ENCODE measurements around the gene ENGASE.
"Not testable (repeated sequence)": the region's sequence is repeated elsewhere in the genome, so short reads cannot be mapped to it uniquely, and the experiment has no call there.

Gene ENGASE

GRCh38 chr17:79074649-79075445 is at the start of gene ENGASE:
ENGASE (plus strand) TSS chr17:79074824; CDS start chr17:79074945, 121 bp downstream.
- peak; percentile 38 to 97 (median 89) for DNase-seq

DNA sequence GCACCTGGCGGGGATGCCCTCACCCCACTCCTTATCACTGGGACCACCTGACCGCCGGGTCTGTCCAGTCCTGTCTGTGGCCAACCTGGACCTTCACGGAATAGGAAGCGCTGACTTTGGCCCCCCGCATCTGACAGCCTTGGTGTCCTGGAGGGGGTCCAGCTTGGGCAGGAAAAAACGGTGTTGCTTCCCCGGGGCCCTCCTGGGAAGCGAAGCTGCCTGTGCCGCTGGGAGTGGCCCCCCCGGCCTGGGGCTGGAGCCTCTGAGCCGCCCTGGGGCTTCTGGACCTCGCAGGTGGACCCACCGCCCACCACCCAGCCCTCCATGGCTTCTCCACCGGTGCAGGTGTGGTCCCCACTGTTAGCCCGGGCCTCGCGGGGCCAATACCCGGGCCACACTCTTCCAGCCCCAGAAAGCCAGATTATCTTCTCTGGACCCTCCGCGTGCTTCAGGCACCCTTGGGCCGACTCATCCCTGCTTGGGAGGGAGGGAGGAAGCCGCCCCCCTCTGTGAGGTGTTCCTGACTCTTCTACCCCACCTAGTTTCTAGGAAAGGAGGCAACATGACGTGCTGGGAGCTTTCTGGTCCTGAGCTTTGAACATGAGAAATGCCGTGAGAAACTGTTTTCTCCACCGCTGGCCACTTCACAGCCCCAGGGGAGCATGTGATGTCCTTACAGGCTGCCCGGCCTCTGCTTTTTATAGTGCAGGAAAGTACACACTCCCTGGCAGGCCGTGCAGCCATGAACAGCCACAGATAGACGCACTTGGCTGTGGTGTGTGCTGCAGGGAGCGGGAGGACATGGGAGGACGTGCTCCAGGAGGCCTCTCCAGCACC is 49.5 kb upstream of the ENGASE start:
- DNase-seq = no peak

DNA sequence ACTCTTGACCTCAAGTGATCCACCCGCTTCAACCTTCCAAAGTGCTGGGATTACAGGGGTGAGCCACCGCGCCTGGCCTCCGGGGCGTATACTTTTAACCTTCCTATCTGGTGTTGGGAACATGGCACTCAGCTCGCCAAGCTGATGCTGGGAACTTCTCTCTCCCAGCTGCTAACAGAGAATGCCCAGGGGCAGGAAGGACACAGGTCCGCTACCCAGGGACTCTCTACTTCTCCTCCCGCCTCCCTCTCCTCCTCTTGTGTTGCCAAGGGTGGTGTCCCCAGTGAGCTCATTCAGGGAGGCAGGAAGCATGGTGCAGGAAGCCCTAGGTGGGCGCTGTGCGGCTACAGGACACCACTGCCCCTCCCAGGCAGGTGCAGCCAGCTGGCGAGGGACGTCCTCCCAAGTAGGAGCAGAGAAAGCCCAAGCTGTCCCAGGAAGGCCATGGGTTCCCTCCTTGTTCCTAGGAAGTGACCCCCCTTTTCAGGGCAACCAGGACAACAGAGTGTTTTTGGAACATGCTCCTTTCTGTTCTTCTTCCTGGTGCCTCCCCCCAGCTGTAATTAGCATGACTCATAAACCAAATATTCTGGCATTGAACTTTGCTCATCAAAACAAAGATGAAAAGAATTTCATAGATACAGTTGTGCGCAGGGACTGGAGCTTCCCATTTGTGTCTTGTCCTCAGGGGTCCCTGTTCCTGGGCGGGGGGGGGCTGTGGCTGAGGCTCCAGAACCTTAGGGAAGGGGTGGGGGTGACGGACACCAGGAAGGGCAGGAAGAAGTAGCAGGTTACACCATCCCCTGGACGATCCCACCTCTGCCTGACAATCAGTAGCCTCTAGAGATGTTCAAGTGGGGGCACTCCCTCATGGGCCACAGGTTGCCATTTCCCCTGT is 48.0 kb upstream of the ENGASE start:
- DNase-seq = no peak

- DNase-seq = no peak
These were observed 47.2 kb upstream of the ENGASE start for GRCh38 chr17:79027274-79027924.

- DNase-seq = no peak
These were observed 46.6 kb upstream of the ENGASE start for GRCh38 chr17:79027925-79028491.

DNA sequence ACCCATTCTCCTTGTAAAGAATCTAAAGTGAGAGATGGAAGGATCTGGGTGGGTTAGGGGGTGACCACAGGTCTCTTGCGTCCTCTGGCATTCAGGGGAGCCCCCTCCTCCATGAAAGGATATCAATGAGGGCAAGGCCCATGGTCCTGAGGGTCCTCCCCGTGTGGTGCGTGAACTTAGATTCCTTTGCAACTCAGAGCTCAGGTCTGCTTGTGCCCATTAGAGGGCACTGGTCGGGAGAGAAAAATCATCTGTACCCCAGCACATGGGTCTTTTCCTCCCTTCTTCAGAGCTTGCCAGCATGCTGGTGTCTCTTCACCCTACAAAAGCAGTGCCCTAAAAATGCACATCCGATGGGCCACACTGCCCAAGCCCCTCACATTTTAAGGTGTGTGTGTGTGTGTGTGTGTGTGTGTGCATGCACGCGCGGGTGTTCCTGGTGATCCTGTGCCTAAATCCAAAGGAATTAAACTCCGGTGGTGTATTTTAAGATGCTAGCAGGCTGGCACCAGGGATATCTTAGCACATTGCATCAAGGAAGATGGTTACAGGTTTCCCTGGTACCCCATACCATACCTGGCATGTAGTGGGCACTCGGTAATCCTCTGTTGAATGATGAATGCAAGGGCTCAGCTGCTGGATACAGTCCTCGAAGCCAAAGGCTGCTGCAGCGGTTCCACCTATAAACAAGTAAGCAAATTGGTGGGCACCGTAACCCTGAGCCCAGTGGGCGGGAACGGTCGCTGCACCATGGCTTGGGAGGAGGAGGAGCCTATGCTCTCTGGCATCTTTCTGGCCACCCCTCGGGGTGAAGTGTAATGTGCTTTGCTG is 45.9 kb upstream of the ENGASE start:
- no peak for DNase-seq

DNA sequence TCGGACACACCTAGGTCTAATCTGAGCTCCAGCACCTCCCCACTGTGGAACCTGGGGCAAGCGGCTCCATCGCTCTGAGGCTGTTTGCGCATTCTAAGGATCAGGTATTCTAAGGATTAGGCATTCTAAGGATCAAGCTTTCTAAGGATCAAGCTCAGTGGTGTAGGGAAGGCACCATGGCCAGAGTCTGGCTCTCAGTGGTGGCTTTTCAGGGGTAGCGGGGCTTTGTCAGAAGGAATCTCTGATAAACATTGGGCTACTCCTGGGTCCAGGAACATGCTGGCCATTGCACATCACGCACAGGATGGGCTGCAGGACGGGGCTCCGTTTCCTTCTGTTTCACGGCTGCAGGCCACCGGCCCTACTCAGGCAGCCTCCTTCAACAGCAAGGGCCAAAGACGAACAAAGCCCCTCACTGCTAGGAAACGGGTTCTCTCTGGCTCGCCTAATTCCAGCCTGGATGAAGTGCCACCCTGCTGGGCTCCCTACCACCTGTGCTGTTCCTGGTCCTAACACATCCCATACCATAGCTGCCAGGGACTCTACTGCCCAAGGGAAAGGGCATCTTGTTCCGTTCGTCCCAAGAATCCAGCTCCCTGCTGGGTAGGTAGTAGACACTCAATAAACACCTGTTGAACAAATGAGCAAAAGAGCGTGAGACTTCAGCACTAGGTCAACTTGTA is 45.2 kb upstream of the ENGASE start:
- no peak for DNase-seq

- DNase-seq = not testable (repeated sequence)
These were observed 44.0 kb upstream of the ENGASE start for GRCh38 chr17:79030636-79031035.

DNA sequence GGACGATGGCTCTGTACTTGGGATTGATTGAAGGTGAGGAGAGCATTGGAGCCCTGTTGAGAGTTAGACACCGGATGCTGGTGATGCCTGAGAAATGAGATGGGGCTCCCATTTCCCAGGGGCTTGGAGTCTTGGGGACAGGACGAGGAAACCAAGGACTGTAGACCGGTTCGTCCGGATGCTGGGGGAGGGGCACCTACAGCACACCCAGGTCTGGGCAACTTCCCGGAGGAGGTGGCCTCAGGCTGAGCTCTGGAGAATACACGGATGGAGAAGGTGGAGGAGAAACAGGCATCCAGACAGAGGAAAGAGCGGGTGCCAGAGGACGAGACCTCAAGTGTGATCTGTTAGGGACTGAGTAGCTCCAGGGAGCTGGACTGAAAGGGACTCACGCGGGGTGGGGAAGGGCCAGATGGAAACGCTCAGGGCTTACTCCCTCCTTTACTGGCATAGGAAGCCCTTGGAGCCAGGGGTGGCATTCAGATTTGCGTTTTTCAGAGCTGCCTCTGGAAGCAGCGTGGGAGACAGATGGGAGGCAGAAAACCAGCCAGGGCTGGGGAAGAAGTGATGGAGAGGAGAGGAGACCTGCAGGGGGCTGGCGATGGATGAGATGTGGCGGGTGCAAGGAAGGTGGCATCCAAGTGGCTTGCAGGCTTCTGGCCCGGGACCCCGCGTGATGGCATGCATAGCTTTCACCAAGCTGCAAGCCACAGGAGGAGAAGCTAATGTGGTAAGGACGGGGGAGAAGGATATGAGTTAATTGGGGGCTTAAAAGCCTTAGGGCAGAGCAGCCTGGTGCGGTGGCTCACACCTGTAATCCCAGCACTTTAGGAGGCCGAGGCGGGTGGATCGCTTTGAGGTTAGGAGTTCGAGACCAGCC is 42.4 kb upstream of the ENGASE start:
- DNase-seq = no peak

DNA sequence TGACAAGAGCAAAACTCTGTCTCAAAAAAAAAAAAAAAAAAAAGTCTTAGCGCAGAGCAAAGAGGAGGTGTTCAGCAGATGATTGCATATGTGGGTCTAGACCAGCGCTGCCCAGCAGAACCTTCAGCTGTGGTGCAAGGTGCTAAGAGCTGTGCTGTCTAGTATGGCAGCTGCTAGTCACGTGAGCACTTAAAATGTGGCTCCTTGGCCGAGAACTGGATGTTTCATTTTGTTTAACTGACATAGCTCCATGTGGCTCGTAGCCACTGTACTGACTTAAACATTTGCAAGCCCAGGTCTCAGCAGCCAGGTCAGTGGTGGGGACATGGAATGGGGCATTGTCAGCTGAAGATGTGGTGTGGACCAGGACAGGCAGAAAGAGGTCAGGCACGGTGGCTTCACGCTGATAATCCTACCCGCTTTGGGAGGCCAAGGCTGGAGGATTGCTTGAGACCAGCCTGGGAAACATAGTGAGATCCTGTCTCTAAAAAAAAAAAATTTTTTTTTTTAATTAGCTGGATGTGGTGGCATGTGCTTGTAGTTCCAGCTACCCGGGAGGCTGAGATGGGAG is 41.5 kb upstream of the ENGASE start:
- DNase-seq = no peak

GRCh38 chr17:79033741-79034501 is 40.7 kb upstream of the ENGASE start:
- DNase-seq = peak in 50 of 56 donors; percentile 14 to 79 (median 48)

DNA sequence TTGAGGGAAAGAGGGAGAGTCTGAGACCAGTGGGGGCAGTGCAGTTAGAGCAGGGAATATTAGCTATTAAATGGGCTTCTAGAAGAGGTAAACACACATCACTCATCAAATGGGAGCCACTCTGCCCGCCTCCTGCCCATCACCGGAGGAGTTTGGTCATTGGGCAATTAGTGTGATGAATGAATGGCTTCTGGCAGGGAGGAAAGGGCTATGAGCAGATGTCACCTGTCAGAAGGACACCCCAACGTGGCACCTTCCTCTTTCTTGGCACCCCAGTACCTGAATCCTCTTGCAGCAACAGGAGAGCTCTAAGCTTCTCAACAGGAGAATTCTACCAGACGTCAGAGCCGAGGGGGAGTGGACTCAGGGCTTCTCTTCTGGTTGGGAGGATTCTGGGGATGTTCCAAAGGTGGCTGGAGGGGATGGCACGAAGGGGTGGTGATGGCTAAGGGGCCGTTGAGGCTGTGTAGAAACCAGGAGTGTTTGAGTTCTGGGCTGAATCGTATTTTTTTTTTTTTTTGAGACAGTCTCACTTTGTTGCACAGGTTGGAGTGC is 39.6 kb upstream of the ENGASE start:
- DNase-seq = no peak

DNA sequence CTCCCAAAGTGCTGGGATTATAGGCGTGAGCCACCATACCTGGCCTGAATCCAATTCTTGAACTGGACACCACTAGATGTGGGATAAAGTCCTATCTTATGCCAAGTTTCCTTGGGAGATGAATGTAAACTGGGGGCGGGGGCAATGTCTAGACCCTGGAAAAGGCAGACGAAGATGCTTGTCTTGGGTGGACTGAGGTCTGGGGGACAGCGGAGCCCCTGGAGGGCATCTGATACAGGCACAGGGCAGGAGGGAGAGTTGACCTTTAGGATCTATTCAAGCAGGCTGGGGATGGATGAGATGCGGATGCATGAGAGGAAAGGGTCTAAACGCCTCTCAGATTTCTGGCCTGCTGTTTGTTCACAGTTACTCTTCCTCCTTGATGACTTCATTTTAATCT is 38.9 kb upstream of the ENGASE start:
- DNase-seq = no peak

GRCh38 chr17:79036181-79036580 is 38.4 kb upstream of the ENGASE start:
- DNase-seq = no peak

GRCh38 chr17:79036596-79036995 is 38.0 kb upstream of the ENGASE start:
- no peak for DNase-seq

DNA sequence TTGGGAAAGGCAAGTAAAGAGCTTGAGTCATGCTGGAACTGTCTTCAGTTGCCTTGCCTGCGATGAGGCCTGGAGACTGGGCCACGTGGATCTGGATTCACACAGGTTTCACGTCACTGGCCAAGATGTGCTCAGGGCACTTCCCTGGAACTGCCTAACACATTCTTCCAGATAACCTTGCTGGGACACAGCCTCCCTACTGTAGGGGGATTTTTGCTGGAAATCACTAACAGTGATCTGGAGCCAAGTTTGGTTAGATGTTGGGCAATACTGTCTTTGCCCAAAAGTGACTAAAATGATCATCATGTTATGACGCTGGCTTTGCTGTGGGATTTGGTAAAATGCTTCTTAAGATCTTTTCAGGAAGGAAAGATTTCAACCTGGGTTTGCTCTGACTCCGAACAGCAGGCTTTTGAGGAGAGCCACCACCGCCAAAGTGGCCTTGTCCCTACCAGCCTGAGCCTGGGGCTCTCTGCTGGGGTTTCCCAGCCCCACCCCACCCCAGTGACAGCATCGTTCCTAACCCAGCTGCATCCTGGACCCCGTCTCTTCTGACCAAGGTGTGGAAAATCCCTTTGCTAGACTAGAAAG is 36.0 kb upstream of the ENGASE start:
- DNase-seq = no peak

Measured in nucleus accumbens (tissue), 56 donors.